Stimulated activated CD8-positive, alpha-beta memory T cell treated with anti-CD3 and anti-CD28 coated beads, Interleukin-15, amount 100 ng/mL, for 24 hours (primary cell): ENCODE measurements around the gene RIPOR1.
"Not testable (repeated sequence)": the region's sequence is repeated elsewhere in the genome, so short reads cannot be mapped to it uniquely, and the experiment has no call there.

ENCODE experiments used
- DNase-seq: peaks from one replicate; pipeline ENCODE4 v3.0.0-alpha.2; 2020; ENCODE audit warnings: low read depth

Gene RIPOR1

DNA sequence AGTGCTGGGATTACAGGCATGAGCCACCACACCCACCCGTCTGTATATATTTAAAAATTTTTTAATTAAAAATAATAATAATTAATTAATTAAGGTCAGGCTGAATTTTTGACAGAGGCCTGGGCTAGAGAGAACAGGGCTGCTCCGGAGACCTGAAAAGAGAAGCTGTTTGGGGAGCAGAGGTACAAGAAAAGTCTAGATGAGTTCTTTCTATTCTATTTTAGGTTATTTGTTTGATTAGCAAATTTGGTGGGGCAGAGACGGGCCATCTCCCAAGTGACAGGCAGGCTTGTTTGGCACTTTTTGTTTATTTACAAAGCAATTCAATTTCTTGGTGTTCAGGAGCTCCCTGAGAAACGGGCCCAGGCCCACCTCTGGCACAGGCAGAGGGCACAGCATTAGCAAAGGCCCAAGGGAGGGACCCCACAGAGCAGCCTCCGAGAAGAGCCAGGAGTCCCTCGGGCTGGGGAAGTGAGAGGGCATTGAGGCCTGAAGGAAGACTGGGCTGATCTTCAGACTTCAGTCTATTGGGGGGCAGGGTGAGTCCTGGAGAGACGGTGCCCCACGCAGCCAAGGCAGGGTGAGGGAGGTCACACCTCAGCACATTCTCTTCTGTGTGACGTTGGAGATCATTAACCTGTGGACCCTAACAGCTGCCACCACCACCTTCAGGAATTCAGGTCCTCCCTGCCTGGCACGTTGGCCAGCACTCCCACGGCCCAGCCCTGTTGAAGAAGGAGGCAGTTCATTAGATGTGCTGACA, 10.8 kb upstream of the RIPOR1 start:
- DNase-seq, result no peak

DNA sequence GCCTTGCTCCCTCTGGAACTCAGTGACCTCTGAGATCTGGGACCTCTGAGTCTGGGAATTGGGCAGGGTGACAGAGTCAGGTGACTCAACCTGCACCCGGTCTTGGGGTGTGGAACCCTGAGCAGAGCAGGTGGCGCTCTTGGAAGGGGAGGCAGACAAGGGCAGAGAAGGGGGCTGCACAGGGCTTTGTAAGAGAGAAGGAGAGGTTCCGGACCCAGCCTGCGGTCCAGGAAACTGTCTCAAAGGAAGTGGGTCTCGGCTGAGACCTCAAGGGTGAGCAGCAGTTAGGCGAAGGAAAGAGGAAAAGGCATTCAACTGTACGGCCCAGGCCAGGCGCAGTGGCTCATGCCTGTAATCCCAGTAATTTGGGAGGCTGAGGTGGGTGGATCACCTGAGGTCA, 10.0 kb upstream of the RIPOR1 start:
- DNase-seq, result no peak

DNA sequence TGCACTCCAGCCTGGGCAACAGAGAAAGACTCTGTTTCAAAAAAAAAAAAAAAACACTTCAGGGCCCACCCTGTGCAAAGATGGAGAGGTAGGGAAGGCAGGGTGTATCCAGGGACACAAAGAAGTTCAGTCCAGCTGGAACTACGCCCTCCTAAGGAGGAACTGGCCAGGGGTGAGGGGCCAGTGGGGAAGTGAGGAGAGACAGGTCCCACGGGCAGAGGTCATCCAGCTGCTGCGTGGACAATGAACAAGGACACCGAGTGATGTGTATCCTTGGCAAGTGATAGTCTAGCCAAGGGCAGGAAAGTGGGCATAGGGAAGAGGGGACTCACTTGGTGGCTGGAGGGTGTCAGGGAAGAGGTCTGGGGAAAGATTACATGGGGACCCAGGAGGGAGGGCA, 9.4 kb upstream of the RIPOR1 start:
- DNase-seq, result no peak

DNA sequence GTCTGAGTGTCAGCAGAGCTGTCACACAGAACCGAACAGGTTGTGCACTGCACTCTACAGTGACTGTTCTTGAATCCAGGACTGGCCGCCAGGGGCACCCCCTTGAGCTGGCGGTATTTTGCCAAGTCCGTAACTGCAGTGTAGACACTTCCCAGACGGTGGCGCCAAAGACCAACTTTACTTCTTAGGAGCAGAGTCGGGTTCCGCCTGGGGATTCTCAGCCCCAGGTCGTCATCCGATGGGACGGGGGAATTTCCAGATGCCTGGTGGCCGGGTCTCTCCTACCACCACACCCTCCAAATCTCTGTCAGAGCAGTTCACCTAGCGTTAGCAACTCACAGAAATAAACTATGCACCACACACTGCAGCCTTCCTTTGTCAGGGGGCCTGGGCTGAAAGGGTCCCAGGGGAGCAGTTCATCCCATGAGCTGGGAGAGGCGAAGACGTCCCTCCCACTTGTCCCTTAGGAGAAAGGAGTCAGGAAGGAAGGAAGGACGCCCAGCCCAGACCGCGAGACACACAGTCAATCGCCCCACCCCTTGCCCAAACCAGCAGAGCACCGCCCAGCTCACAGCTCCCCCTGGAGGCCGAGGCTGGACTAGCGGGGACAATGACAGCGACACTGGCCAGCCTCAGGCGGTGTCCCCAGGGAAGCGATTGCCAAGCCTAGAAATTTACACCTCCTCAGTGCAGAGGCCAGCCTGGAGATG, 7.4 kb upstream of the RIPOR1 start:
- DNase-seq, result peak; percentile 94

DNA sequence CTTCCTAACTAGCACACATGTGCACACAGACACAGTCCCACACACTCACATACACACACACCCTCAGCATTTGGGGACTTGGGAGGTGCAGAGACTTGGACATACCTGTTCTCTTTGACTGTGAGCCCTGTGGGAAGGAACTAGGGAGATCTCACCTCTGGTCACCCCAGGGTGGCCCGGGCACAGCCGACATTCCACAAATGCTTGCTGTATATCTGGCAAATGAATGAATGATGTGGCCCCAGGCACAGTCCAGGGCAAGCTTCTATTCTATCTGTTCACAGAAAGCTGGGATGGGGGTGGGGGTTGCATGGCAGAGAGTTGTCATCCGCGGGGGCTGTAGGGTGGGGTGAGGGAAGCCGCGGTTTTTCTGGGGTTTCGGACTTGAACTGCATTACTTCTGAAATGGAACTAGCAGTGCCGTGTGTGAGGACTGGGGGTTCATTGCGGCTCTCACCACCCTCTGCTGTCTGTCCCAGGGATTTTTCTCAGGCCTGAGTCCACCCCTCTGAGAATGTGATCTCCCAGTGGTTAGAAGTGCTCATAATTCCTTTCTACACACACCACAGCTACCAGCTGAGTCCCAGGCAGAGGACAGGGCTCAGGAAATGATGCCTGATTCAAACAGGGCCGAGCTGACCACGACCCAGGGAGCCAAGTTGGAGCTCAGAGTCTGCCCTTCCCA, 3.3 kb upstream of the RIPOR1 start:
- DNase-seq, result no peak

DNA sequence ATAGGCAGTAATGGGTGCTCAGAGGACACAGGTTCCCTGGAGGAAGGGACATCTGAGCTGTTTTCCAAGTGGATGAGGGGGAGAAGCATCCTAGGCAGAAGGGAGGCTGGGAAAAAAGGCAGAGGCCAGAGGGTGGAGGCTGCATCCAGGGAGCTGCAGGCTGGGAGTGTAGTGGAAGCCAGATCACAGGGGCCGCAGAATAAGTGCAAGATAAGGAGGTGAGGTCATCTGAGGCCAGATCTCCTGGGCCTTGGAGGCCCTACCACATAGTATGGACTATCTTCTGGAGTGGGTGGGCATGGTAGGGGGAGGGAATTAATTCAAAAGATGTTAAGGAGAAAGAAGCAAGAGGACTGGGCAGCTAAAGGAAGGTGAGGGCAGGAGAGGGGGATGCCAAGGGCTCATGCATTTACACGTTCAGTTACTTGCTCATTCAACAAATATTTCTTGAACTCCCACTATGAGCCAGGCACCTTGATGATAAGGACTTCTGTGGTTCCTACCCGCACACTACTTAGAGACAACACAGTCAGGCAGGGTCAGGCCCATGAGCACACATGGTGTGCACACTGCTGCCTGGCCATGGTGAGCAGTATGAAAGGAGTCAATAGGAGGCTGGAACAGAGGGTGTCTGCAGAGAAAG, 2.4 kb upstream of the RIPOR1 start:
- DNase-seq, result no peak

DNA sequence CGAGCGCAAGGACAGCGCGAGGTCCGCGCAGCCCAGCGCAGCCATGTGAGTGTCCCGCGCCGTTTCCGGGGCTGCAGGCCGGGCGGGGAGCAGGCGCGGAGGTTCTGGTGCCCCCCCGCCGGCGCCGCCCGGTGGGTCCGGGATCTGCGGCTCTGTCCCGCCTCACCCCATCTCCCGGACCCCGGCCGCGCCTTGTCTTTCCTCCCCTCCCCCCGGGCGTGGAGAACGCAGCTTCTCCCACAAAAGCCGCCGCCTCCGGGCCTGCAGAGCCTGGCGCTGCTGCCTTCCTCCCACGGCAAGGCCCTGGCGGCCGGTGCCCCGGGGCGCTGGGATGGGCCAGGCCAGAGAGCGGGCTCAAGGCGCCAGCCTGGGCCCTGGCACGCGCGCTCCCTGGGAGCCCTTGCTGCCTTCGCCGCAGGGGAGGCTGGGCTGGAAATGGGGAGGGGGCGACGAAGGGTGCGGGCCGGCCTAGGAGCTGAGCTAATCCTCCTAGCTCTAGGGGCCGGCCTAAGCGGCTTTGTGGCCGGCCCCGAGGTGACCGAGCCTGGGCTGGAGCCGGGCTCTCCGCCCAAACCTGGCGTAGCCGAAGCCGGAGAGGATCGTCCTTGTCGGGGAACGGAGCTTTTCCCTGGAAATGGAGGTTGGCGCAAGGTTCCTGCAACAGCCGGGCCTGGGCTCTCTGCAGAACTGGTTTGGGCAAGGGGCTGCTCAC, 397 bp downstream of the RIPOR1 start:
- no peak for DNase-seq

DNA sequence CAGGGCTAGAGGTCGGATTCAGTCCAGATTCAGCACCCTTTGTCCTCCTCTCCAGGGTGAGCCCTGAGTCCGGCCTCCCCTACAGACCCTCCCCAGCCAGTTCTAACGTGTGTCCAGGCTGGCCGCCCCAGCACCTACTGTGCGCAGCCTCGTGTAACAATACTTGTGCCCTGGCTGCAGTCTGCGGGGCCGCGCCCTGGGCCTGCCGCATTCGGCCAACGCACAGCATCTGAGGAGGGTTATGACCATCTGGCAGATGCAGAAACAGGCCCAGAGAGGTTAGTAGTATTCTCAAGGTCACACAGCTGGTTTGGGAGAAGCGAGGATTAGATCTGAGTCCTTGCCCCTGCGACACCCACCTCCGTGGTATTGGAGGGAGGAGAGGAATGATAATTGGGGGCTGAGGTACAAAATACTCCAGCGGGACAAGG, 968 bp downstream of the RIPOR1 start:
- DNase-seq, result no peak

DNA sequence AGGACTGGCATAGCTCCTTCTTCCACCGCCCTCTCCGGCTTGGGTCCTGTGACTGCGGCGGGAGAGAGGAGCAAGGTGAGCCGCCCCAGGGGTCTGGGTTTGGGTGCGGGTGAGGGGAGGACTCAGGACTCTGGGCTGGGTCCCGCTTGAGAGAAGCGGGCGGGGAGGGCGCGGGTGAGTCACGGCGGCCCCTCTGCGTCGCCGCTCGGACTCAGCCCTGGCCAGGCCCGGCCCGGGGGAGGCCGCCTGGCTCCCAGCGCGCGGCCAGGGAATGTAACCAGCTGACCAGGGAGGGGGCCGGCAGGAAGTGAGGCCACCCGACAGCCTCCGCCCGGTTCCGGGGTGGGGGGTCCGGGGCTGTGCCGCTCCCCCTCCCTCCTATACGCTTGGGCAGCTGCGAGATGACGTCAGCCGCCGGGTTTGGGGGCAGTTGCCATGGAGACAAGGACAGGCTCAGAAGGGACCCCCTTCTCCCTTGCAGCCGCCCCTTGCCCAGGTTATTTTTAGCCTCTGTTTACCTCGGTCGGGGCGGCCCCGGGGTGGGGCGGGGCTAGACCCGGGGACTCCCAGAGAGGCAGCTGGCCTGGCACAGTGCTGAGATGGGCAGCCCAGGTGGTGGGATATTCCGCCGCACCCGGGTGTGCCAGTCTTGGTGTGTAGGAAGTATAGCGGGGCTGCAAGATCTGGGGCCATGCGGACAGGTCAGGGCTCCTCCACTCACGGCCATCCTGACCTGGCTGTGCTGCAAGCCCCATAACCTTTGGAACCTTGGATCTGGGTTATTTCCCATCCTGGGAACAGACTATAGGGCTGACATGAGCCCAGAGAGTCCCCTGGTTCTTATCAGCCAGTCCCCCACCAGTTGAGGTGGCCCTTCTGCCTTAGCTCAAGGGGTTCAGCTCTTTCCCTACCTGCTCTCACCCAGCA, 1.6 kb downstream of the RIPOR1 start:
- no peak for DNase-seq

DNA sequence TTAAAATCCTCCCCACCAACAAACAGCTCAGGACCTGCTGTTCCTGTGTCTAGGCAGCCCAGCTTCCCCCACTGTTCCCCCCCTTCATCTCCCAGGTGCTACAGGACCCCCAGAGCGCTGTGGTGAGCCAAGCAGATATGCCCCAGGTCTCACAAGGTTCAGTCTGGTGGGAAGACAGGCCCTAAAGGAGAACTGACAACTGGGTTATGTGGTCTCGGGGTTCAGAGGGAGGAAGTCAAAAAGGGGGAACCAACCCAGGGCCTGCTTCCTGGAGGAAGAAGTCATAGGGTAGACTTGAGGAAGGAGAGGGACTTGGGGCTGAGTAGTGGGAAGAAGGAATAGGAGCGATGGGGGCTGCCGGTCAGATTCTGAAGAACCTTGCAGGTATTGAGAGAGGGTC, 2.6 kb downstream of the RIPOR1 start:
- no peak for DNase-seq

DNA sequence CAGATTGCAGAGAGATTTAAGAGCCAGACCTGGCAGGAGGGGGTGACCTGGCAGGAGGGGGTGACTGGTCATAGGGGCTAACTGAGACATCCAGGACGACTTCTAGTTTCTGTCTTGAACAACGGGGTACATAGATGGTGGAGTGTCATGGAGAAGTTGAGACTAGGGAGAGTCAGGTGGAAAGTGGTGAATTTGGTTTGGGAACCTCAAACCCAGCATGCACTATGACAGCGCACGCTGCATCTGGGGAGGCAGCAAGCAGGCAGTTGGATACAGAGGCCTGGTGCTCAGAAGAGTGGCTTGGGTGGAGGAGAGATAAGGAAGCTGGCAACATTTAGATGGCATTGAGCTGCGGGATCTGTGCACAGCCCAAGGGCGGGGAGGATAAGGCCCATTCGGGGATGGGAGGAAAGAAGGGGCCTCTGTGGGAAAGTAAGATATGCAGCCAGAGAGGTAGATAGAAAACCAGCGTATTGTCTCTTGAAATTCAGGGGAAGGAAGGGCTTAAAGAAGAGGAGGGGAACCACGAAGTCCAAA, 4.5 kb downstream of the RIPOR1 start:
- no peak for DNase-seq

DNA sequence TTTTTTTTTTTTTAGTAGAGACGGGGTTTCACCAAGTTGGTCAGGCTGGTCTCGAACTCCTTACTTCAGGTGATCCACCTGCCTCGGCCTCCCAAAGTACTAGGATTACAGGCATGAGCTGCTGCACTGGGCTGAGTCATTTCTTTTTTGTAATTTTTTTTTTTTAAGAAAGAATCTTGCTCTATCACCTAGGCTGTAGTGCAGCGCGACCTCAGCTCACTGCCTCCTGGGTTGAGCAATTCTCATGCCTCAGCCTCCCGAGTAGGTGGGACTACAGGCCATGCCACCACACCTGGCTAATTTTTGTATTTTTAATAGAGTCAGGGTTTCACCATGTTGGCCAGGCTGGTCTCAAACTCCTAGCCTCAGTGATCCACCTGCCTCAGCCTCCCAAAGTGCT, 5.4 kb downstream of the RIPOR1 start:
- not testable (repeated sequence) for DNase-seq

DNA sequence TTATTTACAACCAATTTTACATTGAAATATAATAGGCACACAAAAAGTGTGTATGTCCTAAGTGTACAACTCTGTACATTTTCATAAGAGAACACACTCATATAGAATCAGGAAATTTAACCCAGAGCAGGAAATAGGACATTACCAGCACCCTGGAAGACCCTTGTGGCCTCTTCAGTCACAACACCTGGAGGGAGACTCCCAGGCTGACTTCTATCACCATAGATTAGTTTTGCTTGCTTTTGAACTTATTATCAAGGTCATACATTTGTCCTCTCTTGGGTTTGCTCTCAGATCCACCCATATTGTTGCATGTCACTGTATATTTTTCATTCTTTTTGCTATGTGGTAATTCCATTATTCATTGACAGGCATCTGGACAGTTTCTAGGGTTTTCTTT, 5.8 kb downstream of the RIPOR1 start:
- no peak for DNase-seq

DNA sequence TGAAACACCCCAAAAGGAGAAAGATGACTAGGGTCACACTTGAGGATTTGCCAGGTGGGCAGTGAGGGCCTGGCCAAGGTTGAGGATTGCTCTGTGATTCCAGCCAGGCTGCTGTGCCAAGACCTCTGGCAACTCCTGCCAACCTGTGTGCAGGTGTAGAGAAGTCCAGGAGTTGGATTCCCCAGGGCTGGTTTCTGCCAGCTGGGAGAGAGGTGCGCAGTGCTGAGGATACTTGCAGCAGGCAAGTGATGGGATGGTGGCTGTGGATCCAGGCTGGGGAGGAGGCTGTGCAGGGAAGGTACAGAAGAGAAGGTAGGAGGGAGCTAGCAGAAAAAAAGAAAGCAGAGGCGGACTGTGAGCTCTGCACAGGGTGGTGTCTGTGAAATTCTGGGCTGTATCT, 6.6 kb downstream of the RIPOR1 start:
- no peak for DNase-seq

DNA sequence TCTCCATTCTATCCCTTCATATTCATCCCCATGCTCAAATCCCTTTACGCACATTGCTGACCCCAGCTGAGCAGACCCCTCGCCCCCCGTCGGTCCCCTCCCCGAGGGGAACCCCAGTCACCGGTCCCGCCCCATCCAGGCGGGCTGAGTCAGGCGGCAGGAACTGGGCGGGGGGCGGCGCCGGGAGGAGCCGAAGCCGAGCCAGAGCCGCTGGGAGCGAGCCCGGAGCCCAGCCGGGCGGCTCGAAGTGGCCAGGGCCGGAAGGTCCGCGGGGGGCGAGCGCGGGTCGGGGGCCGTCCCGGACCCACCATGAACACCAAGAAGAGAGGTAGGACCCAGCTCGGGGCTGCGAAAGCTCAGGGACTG, 8.6 kb downstream of the RIPOR1 start:
- no peak for DNase-seq

DNA sequence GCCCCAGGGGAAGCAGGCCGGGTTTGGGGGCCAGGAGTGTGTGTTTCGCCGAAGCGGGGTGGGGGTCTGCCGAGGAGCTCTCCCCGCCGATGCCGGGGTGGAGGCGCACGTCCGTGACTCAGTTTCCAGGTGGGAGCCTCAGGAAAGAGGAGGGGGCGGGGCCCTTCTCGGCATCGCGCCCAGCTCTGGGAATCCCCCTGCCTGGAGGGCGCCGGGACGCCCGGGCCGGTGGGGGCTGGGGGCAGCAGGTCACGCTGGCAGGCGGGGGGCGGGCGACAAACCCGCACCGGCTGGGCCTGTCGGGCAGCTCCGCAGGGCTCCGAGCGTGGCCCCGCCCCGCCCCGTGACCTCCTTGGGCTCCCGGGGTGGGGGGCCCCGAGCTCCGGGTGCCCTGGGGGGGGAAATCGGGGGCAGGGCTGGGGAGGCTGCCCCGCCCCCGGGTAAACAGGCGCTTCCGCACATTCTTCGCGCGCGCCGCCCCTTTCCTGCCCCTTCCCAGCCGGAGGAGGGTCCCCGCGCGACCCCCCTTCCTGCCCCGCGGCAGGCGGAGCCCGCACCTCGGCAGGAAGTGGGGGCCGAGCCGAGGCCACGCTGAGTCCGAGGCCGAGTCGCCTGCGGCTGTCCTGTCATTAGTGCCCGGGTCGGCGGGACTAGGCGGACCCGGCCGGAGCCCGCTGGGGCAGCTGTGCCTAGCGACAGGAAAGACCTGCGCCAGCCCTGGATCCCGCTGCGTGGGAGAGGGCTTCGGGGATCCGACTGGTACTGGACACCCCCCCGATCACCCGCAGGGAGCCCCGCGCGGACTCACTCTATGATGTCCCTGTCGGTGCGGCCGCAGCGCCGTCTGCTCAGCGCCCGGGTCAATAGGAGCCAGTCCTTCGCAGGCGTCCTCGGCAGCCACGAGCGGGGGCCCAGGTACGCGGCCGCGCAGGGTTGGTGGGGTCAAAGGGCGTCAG, 9.3 kb downstream of the RIPOR1 start:
- no peak for DNase-seq

DNA sequence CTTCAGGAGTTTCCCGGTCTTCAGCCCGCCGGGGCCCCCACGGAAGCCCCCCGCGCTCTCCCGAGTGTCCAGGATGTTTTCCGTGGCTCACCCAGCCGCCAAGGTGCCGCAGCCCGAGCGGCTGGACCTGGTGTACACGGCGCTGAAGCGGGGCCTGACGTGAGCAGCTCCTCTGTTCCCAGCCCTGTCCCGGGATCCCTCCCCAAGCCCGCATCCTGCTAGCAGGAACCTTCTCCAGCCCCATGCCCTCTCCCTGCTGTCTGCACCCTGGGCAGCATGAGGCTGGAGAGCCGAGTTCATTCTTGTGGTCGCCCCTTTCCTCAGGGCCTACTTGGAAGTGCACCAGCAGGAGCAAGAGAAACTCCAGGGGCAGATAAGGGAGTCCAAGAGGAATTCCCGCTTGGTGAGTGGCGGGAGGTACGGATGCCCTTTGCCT, 10.1 kb downstream of the RIPOR1 start:
- DNase-seq, result no peak

DNA sequence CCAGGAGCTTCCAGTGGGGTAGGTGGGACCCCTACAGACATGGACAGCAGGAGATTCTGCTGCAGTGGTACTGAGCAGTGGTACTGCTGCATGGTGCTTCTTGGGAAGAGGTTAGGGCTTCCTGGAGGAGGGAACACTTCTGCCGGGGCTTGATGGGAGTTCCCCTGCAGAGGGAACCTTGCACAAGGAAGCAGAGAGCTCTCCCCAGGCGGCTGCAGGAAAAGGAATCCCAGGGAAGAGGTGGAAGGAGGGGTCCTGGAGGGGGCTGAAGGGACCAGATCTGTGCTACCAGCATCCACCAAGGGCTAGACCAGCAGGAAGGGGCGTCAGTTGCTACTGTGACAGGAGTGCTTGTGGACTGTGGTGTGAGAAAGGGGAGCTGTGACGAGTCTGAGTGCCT, 10.6 kb downstream of the RIPOR1 start:
- DNase-seq, result no peak
